GM18870 (cell line): ENCODE measurements around the gene DPP7.
"Not testable (repeated sequence)": the region's sequence is repeated elsewhere in the genome, so short reads cannot be mapped to it uniquely, and the experiment has no call there.

Experiments
- ATAC-seq: cut with Tn5 transposase; IDR thresholded peaks from one replicate; pipeline ENCODE4 v1.9.1; 2021; ENCODE audit warnings: moderate library complexity; ENCODE audit not compliant: unreplicated experiment

Gene DPP7

GRCh38 chr9:137148242-137148641 lies 33.7 kb upstream of the DPP7 start:
- no peak for ATAC-seq

DNA sequence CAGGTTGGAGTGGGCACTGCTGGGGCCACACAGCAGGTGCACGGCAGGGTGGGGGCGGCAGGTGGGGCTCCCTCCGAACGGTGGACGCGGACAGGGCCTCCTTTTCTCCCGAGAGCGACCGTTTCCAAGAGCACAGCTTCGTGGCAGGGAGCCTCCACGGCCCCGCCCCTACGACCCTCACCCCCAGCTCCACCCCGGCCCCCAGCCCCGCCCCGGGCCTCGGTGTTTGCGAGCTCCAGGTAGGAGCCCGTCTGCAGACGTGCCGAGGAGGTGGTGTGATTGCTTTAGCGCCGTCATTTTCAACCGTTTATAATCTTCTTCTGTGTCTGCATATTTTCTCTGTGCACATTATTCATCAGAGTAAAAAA lies 33.2 kb upstream of the DPP7 start:
- ATAC-seq, result no peak

DNA sequence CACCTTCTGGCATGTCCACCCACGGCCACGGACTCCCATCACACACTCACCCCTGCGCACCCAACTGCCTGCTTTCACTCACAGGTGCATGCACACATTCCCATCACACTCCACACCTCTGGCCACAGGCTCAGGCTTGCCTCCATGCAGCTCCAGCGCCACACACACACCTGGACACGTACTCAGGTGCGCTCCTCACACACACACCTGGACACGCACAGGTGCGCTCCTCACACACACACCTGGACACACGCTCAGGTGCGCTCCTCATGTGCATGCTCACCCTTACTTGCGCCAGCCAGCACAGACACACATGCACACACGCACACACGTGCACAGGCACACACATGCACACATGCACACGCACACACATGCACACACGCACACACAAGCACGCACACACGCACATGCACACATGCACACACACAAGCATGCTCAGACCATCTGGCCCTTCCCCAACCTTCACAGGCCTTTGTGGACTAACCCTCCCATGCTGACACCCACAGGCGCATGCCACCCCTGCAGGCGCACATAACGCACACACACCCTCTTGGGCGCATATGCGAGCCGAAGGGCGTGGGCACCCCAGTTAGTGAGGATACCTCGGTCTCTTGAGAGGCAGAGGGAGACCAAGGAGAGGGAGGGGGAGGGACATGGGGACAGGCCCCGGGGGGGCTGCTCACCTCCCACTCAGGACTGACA lies 32.7 kb upstream of the DPP7 start:
- ATAC-seq, result no peak

DNA sequence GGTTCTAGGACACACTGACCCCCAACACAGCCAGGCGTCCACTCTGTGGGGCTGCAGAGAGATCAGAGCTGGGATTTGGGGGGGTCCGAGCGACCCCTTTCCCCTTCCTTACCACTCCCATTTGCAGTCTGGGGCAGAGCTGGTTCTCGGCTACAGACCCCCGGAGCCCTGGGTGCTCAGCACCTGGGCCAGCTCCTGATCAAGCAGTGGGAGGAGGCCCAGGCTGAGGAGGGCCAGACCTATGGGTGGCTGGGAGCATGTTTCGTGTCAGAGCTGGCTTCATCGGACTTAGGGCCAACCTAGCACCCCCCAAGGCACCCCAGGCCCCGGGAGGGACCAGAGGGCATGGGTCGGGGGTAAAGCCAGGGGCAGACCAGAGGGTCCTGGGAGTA lies 32.0 kb upstream of the DPP7 start:
- ATAC-seq, result no peak

GRCh38 chr9:137145731-137146526 lies 31.4 kb upstream of the DPP7 start:
- no peak for ATAC-seq

DNA sequence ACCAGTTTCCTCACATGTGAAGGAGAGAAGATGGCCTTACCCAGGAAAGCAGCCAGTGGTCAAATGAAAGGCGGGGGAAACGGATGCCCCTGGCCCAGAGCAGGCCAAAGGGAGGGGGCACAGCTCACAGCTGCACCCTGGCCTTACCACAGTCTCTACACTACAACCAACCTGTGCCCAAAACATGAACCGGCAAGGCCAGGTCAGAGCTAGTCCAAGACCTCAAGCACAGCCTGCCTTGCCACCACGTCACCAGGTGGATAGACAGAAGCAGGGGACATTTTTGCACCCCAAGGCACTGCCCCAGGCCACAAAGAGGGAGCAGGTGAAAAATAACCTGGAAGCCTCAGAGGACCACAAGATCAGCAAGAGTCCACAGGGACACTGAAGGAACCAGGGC lies 28.9 kb upstream of the DPP7 start:
- no peak for ATAC-seq

DNA sequence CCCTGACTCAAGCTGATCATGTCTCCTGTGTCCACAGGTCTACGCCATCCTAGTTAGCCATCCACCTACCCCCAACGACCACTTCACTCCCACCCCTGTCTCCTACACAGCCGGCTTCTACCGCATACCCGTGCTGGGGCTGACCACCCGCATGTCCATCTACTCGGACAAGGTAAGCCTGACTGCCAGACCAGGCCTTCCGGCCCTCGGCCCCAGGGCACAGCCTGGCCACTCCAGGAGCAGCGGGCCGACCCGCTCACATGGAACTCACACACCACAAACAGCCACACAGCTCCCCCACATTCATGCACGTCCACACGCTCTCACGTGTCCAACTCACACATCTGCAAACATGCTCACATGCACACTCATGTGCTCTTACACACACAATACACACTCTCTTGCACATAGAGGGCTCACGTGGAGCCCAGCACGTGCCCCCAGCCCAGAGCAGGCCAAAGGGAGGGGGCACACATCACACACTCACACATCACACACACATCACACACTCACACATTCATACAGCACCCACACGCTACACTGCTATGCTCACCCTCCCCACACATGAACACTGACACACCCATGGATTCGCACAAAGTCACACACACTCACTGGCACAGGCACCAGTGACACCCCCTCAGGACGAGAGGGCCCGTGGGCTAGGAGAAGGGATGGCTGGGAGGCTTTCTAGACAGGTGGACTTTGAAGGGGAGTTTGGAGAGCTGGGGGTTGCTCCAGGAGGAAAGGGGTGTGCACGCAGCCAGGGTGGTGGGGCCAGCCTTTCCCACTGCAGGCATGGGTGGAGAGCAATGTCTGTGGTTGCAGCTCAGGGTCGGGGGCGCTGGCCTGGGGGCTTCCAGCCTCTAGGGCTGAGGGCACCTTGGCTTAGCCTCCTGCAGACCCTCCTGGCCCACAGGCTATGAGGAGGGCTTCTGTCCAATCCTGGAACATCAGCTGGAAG lies 27.7 kb upstream of the DPP7 start:
- ATAC-seq, result no peak

DNA sequence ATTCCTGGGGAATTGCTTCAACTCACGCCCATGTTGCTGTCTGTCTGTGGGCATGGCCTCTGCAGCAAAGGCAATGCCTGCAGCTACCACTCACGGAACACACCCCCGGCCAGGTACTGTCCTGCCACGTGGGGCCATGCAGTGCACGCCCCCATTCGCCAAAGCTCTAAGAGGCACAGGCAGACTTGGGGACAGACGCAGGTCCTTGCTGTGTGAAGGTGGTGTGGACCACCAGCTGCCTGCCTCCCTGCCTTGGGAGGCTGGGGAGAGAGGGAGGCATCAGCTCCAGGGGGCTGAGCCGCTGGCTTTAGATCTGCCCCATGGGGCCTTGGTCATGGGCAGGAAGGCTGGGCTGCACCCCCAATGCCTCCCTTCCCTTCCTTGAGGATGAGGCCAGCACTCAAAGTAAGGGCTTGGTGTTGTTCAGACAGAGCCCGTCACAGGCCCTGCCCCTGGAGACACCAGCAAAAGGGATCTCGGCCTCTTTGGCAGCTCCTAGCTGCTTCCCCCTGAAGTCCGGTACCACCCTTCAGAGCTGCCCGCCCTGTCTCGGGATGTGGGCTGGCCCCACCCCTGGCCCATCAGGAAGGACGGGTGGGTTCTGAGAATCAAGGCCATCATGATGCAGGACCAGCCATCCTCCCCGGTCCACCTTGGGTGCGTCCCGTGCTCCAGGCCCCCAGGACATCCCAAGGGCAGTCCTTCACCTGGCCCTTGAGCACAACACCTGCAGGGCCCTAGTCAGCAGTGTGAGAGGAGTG lies 26.7 kb upstream of the DPP7 start:
- ATAC-seq, result no peak

GRCh38 chr9:137140151-137141012 lies 25.8 kb upstream of the DPP7 start:
- ATAC-seq, result no peak

DNA sequence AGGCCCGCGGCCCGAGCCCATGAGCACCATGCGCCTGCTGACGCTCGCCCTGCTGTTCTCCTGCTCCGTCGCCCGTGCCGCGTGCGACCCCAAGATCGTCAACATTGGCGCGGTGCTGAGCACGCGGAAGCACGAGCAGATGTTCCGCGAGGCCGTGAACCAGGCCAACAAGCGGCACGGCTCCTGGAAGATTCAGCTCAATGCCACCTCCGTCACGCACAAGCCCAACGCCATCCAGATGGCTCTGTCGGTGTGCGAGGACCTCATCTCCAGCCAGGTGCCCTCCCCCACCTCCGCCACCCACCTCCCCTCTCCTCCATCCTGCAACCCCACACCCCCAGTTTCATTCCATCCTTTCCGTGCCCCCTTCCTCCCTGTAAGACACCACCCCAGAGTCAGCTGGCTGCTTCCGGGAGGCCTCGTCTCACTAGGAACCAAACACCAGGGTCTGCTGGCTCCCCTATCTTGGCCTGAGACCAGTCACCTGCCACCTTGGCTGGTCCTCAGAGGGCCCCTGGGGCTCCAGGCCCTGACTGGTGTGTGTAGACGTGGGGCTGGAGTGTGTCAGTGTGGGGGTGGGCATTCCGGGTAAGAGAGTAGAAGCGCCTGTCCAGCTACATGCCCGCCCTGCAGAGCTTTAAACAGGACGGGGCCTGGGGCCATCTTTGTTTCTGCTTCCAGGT lies 25.1 kb upstream of the DPP7 start:
- ATAC-seq, result no peak

- ATAC-seq, result no peak
Measured at GRCh38 chr9:137138722-137139467, 24.4 kb upstream of the DPP7 start, which contains the start of gene GRIN1. GRIN1 (plus strand) TSS chr9:137139154; CDS start chr9:137139487, 333 bp downstream.

DNA sequence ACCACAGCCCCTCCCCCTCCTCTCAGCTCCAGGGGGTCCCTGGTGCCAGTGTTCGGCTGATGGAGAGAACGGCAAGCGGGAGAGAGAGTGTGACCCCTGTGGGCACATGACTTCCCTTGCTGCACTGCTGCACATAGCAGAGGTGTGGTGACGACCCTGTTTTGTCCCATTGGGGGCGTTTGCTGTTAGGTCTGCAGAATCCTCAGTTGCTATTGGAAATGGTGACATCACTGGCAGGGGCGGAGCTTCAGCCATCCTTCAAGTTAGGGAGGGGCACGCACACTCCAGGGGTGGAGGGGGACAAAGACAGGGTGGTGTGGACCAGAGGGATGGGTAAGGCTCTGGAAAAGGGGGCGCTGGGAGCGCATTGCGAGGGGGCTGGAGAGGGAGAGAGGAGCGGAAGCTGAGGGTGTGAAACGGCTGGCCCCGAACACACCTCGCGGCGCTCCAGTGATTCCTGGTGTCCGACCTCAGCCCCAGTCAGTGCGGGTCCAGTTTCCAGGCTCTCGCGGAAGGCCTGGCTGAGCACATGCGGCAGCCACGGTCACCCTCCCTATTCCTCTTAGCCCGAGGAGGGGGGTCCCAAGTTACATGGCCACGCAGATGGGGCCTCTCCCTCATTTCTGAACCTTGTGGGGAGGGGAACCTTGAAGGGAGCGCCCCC lies 23.7 kb upstream of the DPP7 start:
- ATAC-seq, result no peak

GRCh38 chr9:137136881-137137607 lies 22.5 kb upstream of the DPP7 start:
- no peak for ATAC-seq

DNA sequence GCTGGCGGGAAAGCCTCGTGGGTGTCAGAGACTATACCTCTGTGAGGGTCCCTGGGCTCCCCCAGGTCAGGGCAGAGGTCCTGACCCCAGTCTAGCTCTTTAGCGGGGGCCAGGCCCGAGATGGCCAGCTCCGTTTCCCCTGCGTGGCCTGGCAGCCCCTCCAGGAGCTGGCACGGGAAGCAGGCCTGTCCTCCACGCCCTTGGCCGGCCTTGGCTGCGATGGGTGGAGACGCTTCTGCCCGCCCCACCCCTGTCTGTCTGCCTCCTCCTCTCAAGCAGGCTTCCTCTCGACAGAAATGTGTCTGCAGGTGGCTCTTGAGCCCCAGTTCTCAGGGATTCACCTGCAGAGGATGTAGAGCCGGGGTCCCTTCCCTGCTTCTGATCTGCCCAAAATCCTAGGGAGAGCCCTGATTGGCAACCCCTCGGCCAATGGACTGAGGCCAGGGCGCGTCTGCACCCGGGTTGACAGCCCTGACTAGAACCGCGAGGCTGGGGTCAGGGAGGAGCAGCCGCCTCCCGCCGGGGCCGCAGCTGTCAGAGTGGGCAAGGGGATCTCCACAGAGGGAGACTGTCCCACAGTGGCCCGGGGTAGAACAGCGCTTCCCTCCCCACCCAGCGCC lies 21.8 kb upstream of the DPP7 start:
- ATAC-seq, result no peak

DNA sequence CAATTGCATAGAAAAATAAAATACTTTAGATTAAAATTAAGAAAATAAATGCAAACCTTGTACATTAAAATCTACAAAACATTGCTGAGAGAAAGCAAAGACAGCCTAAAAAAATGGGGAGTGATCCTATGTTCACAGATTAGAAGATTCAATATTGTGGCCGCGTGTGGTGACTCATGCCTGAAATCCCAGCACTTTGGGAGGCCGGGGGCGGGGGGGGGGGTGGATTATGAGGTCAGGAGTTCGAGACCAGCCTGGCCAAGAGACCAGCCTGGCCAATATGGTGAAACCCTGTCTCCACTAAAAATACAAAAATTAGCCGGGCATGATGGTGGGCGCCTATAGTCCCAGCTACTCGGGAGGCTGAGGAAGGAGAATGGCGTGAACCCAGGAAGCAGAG lies 20.6 kb upstream of the DPP7 start:
- not testable (repeated sequence) for ATAC-seq

DNA sequence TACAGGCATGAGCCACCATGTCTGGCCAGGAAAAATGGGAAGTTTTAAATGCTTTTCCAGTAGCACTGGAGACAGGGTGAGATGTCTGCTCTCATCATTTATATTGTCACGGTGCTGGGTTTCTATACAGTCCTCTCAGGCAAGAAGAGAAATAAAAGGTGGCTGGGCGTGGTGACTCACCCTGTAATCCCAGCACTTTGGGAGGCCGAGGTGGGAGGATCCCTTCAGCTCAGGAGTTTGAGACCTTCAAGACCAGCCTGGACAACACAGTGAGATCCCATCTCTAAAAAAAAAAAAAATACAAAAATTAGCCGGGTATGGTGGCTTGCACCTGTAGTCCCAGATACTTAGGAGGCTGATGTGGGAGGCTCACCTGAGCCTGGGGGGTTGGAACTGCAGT lies 19.7 kb upstream of the DPP7 start:
- no peak for ATAC-seq
